HG03039 (cell line): ENCODE results near the gene FTO.

Experiments
- ATAC-seq: cut with Tn5 transposase; IDR thresholded peaks from one replicate; pipeline ENCODE4 v1.9.1; 2021; ENCODE audit warnings: mild to moderate bottlenecking, moderate library complexity; ENCODE audit not compliant: unreplicated experiment

The FTO gene

DNA sequence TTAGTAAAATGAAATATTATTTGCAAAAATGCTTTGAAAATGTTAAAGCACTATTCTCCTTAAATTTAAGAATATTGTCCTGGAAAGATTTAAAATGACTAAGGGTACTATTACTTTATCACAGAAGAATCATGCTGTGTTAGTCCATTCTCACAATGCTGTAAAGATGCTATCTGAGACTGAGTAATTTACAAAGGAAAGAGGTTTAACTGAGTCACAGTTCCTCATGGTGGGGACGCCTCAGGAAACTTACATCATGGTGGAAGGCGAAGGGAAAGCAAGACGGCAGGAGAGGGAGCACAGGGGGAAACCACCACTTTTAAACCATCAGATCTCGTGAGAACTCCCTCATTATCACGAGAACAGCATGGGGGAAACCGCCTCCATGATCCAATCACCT lies 337.0 kb downstream of the FTO start:
- no peak for ATAC-seq

DNA sequence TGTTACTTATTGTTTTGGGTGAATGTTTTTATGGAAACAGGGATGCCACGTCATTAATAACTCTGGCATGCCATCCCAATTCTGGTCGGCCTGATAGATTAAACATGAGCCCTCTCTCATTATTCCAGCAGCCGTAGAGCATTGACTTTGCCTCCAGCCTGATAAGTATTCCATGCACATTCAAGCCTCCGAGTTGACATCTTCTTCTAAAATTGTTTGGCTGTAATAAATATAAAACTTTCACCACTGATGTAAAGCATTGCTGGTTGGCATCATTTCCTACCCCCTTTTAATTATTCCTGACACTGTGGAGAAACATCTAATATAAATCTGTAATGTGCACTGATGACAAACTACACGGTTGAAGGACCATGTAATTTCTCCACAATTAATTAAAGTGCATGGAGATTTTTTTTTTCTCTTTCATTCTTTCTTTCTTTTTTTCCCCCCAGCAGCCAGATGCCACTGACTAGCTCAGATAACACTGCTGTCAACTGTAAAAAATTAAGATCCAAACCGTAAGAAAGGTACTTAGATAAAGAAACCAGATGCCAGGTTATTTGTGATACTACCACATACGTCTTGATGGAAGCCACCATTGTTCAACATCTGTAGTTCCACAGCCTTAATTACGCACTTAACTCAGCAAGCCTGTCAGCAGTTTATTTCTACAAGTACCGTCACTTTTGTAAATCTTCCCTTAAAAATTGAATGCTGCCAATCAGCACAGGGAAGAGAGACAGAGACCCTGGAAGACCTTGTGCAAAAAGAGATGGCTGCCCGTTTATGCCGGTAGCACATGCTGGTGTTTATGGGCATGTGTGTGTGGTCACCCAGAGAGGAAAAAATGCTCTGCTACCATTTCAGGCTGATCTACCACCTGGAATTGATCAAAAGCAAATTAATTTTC lies 344.9 kb downstream of the FTO start:
- no peak for ATAC-seq

DNA sequence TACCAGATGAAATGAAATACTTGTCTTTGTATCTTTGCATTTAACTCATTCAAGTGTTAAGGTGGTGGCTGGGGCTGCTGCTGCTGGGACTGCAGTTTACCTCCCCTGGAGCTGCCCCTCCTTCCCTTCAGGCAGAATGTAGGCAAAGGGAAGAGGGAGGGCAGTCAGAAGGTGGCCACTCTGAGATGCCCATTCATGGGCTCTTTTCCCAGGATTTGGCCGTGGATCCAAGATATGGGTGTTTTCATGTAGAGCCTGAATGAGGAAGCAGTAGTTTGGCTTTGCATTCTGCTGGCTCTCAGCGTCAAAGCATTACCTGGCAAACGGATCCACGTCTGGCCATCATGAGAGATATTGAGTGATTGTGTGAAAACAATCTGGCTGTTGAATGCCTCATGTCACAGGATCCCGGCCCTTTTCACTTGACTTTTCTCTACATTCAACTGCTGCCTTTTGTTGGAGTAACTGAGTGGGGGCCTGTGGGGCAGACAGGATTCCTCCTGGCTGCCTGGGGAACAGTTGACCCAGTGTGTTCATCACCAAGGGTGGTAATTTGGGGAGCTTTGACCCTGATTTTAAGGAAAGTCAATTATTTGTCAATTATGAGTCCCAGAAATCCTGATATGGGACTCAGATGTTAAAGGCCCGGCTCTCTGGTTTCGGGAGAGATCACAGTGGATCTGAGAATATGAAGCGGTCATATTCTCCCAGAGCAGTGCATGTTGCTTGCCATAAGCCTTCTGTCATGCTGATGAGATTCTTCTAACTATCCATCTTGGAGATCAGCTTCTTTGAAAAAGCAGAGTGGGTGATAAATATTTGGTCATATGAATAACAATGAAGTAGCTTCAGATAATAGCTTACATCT lies 345.9 kb downstream of the FTO start:
- no peak for ATAC-seq

DNA sequence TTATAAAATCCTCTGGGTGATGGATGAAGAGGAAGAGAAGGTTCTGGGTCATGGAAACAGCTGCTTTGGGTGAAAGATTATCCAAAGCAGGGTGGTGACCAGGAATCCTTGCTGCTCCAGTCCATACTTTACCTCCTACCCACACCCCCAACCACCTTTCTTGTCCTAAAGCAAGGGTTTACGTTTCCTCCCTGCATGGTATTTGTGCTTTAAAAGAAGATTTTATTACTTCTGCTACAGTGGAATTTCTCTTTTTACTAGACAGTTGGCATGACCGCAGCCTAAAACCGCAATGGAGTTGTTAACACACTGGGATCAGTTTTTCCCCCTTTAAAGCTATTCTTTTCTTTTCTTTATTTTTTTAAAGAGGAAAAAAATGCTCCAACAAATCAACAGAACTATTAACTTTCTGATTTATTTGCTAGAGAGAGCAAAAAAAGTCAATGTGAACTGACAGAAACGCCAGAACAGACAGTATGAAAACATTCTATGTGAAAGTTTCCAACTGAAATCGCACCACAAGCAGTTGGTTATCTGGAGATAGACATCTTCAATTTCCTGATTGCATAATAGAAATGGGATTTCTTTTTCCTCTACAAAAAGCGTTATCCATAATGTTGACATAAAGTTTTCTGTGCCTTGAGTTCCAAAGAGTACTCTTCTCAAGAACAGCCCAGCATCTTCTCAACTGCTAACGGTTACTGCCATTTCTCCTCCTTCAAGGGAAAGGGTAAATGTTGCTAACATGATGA lies 346.7 kb downstream of the FTO start:
- no peak for ATAC-seq

DNA sequence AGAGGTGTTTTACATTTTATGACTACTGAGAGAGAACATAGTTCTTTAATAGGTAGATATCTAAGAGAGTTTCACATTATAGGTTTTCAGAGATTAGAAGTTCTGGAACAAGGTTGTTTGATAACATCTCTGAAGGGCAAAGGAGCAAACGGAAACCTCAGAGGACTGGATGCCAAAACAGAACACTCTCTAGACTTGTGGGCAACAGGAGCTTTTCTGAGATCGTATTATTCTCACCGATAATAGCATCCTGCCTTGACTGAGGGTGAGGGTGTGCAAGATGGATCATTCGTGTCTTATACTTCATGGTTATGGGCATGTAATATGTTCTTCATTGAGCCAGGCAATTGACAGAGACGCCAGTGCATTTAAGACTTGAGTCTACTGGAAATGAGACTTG lies 347.9 kb downstream of the FTO start:
- no peak for ATAC-seq

DNA sequence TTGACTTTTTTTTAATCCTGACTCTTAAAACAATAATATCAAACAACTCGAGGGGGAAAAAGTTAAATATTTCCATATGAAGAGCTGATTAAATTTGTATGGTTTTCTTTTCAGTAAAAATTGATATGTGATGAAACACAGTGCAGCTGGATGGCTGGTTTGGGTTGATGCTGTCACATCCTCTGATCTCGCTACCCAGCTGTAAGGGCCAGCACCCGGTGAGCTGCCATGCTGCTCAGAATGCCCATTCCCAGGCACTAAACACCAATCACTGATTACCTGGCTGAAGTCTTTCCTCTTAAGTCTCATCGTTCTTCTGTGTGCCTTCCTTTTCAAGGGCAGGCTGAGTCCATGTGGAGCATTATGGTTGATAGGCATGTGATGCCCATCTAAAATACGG lies 348.3 kb downstream of the FTO start:
- no peak for ATAC-seq

DNA sequence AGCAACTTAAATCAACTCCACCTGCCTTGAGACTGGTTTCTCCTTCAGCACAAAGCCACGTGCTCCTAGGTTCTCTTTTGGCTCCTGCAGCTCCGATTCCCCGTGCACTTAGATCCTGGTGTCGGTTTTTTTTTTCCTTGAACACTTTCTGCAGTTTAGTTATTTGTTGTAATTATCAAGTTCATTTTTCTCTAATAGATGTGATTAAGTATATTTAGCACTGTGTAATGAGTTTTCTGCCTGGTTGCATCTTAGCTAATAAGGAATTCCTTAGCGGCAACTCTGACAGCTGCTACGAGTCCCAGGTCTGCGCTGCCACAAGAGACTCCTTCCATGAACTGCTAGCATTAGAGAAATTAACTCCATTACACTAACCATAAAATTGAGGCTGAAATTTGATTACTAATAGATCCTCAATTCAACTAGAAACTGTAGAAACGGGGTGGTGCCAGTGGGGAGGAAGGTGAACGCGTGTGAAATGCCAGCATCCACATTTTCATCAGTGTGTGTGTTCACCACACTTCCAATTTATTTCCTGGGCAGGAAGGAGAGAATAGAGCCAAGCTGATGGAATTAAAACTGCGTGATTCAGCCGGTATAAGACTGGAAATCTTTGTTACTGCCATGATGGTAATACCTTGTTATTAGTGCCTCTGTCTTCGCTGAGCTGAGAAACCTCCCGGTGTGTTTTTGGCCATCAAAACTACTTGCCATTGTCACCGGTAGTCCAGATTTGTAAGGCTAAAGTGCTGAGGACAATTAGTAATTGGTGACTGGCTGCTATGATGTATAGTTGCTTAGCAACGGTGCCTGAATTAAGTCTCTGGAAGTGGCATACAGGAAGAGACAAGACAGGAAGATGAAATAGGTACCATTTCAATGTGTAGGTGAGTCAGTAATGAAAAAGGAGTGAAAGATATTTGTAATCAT lies 350.2 kb downstream of the FTO start:
- no peak for ATAC-seq

DNA sequence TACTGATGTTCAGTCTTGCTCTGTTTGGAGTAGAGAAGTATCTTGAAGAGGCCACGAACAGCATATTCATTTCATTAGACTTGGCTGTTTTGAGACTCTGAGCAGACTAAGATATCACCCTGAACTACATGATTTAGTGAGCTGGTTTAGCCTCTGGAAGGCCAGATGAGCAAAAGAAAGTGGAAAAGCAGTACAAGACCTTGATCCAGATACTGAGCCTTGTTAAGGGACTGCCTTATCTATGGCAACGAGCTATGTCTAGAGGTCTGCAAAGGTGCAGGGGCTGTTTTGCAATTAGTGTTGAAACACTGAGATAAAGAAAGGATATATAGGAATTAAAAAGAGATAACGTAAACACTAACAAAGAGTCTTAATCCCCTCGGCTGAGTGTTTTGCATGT lies 351.2 kb downstream of the FTO start:
- no peak for ATAC-seq

DNA sequence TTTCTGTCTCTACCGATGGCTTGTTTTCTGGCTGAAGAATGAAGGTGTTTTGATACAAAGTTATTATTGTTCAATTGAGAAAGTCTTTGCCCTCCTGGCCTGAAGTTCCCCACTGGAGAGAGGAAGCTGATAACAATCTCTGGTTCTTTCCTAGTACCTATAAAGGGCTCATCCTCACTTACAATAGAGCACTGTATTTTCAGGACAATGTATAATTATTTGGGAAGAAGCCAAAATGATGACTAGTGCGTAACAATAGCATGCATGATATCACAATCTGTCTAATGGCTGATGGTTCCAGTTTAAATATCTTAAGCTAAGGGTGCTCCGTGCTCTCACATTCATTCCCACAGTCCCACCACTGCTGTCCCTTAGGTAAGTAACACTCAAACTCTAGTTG lies 351.9 kb downstream of the FTO start:
- no peak for ATAC-seq

DNA sequence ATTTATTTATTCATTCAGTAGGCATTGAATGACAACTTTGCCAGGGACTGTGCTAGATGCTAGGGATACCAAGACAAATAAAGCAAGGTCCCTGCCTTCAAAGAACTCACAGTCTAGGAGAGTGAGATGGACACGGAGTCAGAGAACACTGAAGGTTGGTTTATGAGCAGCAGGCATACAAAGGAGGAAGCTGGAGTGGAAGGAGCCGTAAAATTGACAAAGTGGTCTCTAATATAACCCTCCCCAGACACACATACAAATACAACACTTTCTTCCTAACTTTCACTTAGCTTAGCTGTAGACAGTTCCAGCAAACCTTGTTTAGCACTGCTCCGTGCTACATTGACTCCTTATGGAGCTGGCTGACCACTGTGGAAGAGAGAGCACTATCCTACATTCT lies 353.0 kb downstream of the FTO start:
- no peak for ATAC-seq

DNA sequence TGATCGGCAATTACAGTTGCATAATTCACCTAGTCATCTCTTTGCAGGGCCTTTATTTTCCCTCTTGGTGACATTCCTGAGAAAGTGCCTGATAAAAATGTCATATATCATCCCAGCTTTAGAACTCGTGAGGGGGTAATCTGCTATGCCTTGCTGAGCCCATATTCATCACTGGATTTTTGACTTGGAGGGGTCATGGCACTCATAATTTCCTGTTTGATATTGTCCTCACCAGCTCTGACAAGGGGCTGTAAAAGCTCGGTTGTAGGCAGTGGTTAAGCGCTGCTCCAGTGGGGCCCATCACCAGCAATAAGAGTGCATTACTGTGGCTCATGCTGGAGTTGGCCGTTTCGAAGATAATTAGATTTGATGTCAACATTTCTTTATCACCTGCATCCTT lies 355.4 kb downstream of the FTO start:
- ATAC-seq: no peak

DNA sequence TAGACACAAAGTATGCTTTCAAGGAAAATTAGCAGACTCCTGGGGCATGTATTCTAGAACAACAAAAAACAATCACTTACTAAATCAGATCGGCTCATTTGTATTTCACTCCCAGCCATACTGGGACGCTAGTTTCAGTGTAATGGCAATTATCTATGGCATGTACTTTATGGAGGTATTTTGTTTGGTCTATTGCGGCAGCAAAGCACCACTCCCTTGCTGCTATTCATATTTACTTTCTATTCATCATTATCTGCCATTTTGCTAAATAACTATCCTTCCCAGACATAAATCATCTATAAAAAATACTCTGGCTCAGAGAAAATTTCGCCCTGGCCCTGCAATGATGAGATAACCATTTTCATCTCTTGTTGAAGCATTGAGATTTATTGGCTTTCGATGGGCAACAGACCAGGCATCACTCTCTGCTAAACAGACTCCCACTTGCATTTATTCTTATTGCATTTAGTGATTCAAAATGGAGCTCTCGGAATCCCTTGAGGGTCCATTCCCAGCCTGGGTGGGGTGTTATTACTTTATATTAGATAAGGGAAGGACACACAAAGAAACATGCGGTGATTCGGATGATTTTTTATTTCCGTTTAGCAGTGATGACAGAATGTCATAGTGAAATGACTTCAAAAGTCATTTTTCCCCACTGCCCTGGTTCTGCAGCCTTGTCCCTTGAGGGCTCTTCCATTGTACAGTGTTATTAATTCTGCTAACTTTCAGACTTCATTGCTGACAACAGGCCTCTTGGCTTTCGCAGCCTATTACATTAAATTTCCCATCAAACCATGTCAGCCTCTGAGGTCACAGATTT lies 356.9 kb downstream of the FTO start:
- no peak for ATAC-seq

DNA sequence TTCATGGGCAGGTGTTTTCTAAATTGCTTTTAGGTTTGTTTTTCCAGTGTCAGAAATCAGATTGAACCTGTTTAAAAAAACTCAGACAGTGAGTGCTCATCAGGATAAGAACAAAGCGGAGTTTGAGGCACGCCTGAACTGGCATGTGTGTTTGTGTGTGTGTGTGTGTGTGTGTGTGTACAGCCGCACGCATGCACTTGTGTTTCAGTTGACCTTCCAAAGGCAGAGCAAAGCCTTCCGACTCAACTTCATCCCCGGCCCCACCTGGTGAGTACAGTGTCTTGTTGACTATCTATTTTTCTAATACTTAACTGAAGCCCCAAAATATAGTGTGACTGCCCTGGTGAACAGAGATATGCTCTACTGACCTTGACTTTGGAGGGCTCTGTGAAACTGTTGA lies 357.5 kb downstream of the FTO start:
- ATAC-seq: no peak

DNA sequence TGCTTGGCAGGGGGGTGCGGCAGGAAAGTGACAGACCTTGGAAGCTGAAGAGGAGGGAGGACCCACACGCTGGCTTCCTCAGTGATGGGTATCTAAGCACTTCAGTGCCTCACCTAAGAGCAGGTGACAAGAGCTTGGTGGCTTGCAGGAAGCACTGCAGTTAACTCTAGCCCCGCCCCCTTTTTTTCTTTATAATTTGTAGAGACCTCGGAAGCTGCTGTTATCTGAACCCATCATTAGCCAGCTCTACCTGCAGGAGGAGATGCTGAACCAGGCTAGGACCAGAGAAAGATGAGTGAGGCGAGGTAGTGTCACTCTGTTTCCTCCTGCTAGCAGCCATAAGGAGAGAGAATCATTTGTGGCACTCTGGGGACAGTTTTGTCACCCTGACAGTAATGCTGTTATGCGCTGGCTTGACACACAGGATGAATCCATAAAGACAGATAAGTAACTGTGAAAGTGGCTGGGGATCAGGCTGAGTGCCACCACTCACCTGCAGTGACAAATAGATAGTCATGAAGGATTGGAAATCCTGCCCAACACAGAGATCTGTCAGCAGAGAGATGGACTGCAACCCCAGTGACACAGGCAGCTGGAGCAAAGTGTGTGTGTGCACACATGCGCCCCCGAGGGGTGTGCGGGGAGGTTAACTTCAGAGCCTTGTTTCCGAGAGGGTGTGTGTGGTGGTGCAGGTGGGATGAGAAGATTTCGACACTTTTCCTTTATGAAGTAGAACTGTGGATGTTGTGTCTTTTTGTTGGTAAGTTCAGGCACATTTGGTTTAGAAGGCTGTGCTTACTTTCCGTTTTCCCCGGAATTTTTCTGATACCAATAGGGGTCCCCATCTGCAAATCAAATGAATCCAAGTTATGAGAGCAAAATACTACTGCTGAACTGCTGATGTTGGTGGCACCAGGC lies 358.7 kb downstream of the FTO start:
- no peak for ATAC-seq

DNA sequence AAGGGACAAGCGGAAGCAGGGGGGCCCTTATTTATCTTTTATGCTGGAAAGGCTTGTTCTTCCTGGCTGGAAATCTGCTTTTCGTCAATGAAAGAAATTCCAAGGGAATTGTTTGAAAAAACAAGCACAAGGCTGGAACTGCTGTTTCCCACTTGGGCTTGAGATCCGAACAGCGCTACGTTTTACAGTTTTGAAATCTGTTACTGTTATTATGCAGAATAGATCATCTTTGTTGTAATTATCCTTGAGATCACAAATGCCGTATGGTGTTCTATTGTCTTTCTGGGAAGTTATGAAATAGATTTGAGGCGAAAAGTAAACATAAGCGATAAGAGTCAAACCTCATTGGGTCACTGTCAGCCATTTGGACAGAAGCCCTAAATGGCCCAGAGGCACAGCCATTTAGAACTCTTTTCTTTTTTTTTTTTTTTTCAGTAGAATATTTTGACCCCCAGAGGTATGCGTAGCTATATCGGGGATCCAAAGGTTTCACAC lies 359.4 kb downstream of the FTO start:
- ATAC-seq: no peak

DNA sequence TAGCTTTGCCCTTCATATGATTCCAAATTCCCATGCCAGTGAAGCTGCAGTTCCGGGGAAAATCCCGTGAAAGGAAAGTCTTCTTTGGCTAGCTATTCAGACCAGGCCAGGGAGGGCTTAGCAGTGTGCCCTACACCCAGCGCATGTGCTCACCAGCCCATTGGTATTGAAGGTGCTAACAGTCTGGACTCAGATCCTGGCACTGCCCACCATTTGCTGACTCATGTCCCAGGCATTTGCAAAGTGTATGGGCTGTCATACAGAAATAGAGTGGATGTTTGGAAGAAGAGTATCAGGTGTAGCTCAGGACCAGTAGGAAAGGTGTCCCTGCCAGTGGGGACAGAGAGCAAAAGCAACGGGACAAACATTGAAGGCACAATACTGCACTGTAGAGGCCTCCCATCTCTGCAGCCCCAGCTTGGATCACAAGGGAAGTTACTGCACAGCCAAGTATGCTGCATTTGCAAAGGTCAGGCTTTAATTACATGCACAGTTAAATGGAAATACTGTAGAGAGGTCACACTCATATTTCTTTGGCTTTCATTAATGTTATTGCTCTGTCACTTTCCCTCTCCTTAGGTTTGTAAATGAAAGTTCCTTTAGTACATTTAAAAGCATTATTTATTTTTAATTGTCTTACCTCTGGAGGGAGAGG lies 362.6 kb downstream of the FTO start:
- no peak for ATAC-seq

DNA sequence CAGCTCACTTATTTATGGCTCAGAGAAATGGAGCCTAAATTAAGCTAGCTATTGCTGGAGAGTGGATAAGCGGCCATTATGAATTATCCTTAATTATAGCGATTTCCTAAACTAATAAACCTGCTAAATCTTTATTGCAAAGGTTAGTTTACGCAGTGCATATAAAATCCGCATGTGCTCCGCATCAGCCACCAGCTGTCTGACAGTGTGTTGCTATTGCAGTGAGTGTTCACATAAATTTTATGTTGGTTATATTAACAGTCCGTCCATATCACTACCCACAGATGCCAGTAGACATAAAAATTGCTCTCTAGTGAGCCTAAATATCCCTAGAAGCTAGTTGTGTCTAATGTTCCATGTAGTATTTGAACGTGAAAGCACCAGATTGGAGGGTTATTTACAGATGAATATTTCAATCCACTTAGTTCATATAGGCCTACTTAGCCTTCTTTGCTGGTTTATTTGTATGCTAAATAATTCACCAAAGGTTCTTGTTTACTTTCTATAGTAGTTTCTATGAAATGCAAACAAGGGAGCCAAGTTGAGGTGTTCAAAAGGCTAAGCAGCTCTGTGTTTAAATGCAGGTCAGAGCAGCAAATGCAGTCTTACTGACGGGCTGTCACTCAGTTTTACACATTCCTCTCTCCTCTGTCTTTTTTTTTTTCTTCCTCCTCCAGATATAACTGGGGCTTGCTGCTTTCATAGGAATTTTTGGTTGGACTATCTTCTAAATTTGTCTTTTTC lies 363.5 kb downstream of the FTO start:
- ATAC-seq: no peak
